Glutamatergic neuron (in vitro differentiated cells): ENCODE measurements around the gene RBM33. TPM values are rescaled to one million over a fixed set of nuclear protein-coding genes. Genes with fewer than 3 reads are reported as not detected.

ENCODE experiments used
- DNase-seq: peaks from one replicate; pipeline ENCODE4 v3.0.0; 2022
- H3K27ac Mint-ChIP-seq: one replicate; pipeline ENCODE4 v1.8.0; 2020; ENCODE audit warnings: mild to moderate bottlenecking, mixed read lengths, inconsistent platforms; ENCODE audit not compliant: unreplicated experiment
- H3K27me3 Mint-ChIP-seq: one replicate; pipeline ENCODE4 v1.8.0; 2020; ENCODE audit warnings: mild to moderate bottlenecking, moderate library complexity, mixed read lengths, inconsistent platforms; ENCODE audit not compliant: unreplicated experiment
- H3K36me3 Mint-ChIP-seq: one replicate; pipeline ENCODE4 v1.8.0; 2020; ENCODE audit warnings: mild to moderate bottlenecking, mixed read lengths, inconsistent platforms; ENCODE audit not compliant: unreplicated experiment
- H3K4me1 Mint-ChIP-seq: one replicate; pipeline ENCODE4 v1.8.0; 2020; ENCODE audit warnings: mild to moderate bottlenecking, low read depth, mixed read lengths, inconsistent platforms; ENCODE audit not compliant: unreplicated experiment
- H3K4me3 Mint-ChIP-seq: one replicate; pipeline ENCODE4 v1.8.0; 2020; ENCODE audit warnings: mild to moderate bottlenecking, mixed read lengths, inconsistent platforms; ENCODE audit not compliant: unreplicated experiment
- H3K9me3 Mint-ChIP-seq: one replicate; pipeline ENCODE4 v1.8.0; 2020; ENCODE audit warnings: mild to moderate bottlenecking, moderate library complexity, mixed read lengths, inconsistent platforms; ENCODE audit not compliant: unreplicated experiment
- CTCF ChIP-seq: fragments of 200-600 bp; sonication (generic); IDR thresholded peaks from one replicate; pipeline ENCODE4 v1.5.0; 2021; ENCODE audit not compliant: partially characterized antibody, unreplicated experiment
- total RNA-seq: library from RNA; stranded (reverse); fragmentation: NEBNext Ultra II Directional; extraction: Animal tissue kit (Norgen Biotek cat#: 25700); gene quantifications from one replicate; pipeline ENCODE4 v1.2.1, GENCODE V29; 2021; ENCODE audit not compliant: unreplicated experiment

The RBM33 gene
- total RNA-seq, 1 donor from 2014 or later: 67.5 TPM

- H3K27ac Mint-ChIP-seq: no peak overlapping the region
- H3K27me3 Mint-ChIP-seq: peaks cover 4% of the 10 kb centered on the region
- H3K36me3 Mint-ChIP-seq: peaks cover 6% of the 10 kb centered on the region
- peaks cover 2% of the 10 kb centered on the region for H3K9me3 Mint-ChIP-seq
- no peak for DNase-seq
- no peak for TF ChIP-seq CTCF
- no peak overlapping the region for H3K4me3 Mint-ChIP-seq
- peaks cover under 1% of the 10 kb centered on the region for H3K4me1 Mint-ChIP-seq
These were observed 15.7 kb downstream of the RBM33 start for GRCh38 chr7:155660059-155660757.

GRCh38 chr7:155660758-155661093 is 16.3 kb downstream of the RBM33 start:
- H3K4me1 Mint-ChIP-seq: no peaks in the 10 kb centered on the region

DNA sequence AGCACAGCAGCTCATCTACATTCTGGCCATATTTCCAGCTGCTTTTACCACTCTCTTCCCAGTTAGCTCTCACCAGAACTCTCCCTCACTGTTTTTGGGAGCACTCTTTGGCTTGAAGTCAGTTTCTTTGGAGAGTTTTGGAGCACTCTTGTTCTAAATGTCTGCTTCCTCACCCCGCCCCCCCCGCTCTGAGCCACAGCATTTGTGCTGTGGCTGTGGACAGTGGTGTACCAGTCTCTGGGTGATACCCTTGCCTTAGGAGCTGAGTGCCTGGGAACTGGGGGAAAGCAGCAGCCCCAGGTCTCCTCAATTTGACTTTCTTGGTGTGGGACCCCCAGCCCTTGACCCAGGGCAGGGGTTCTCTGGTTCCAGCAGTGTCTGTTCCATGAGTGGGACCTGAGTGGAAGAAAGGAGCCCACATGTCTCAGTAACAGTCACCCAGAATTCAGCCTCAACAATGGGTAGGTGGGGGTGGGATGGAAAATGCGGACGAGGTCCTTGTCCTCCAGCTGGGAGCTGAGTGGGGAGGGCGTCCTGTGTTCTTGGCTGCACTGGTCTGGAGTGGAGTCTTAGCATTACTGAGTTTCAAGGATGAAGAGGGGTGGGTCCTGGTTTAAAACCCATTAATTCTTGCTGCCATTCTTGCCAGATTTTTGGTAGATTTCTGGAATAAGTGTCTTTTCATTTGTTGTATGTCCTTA is 18.0 kb downstream of the RBM33 start:
- Mint-ChIP-seq H3K4me1 (no peaks in the 10 kb centered on the region), H3K9me3 (peaks cover 2% of the 10 kb centered on the region), H3K36me3 (peaks cover 6% of the 10 kb centered on the region), H3K27me3 (peaks cover 4% of the 10 kb centered on the region), H3K4me3 (no peak overlapping the region), H3K27ac (no peak overlapping the region)
- TF ChIP-seq CTCF: no peak
- no peak for DNase-seq

More at GRCh38 chr7:155660758-155661093, 16.3 kb downstream of the RBM33 start:
- no peak for TF ChIP-seq CTCF
- H3K9me3 Mint-ChIP-seq: peaks cover 2% of the 10 kb centered on the region
- no peak overlapping the region for H3K4me3 Mint-ChIP-seq
- no peak overlapping the region for H3K27ac Mint-ChIP-seq
- peaks cover 4% of the 10 kb centered on the region for H3K27me3 Mint-ChIP-seq
- peaks cover 6% of the 10 kb centered on the region for H3K36me3 Mint-ChIP-seq
- DNase-seq: no peak

DNA sequence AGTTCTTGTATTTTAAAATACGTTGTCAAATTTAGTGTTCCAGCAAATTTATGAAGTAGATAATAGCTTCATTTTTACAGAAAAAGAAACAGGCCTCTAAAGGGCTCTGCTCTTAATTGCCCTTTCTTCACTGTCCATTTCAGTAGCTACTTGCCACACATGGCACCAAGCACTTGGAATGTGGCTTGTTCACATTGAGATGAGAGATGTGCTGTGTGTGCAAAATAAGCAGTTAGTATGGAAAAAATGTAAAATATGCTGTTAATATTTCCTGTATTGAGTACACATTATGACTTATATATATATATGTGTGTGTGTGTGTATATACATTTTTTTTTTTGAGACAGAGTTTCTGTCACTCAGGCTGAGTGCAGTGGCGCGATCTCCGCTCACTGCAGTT is 19.5 kb downstream of the RBM33 start:
- TF ChIP-seq CTCF: no peak
- H3K4me1 Mint-ChIP-seq: peaks cover 4% of the 10 kb centered on the region
- H3K27me3 Mint-ChIP-seq: peaks cover 4% of the 10 kb centered on the region
- H3K4me3 Mint-ChIP-seq: no peak overlapping the region
- DNase-seq: no peak
- no peak overlapping the region for H3K27ac Mint-ChIP-seq
- H3K36me3 Mint-ChIP-seq: peaks cover 6% of the 10 kb centered on the region
- peaks cover 2% of the 10 kb centered on the region for H3K9me3 Mint-ChIP-seq
